Left kidney (tissue), 2 donors: ENCODE measurements around the gene SCN8A. TPM values are rescaled to one million over a fixed set of nuclear protein-coding genes. Genes with fewer than 3 reads are reported as not detected.
"Not testable (repeated sequence)": the region's sequence is repeated elsewhere in the genome, so short reads cannot be mapped to it uniquely, and the experiment has no call there.

Experiments
- DNase-seq: peaks from one replicate; pipeline ENCODE4 v3.0.0-alpha.2; 2013
- polyA plus RNA-seq: library from polyadenylated mRNA; unstranded; fragments of 120-200 nt; gene quantifications from one replicate; pipeline ENCODE4 v1.2.1, GENCODE V29; 2013; ENCODE audit not compliant: insufficient read length

Gene SCN8A
- polyA plus RNA-seq, 1 donor, result 3.4 TPM

GRCh38 chr12:51815571-51815970 is 224.5 kb downstream of the SCN8A start:
- DNase-seq, result no peak

DNA sequence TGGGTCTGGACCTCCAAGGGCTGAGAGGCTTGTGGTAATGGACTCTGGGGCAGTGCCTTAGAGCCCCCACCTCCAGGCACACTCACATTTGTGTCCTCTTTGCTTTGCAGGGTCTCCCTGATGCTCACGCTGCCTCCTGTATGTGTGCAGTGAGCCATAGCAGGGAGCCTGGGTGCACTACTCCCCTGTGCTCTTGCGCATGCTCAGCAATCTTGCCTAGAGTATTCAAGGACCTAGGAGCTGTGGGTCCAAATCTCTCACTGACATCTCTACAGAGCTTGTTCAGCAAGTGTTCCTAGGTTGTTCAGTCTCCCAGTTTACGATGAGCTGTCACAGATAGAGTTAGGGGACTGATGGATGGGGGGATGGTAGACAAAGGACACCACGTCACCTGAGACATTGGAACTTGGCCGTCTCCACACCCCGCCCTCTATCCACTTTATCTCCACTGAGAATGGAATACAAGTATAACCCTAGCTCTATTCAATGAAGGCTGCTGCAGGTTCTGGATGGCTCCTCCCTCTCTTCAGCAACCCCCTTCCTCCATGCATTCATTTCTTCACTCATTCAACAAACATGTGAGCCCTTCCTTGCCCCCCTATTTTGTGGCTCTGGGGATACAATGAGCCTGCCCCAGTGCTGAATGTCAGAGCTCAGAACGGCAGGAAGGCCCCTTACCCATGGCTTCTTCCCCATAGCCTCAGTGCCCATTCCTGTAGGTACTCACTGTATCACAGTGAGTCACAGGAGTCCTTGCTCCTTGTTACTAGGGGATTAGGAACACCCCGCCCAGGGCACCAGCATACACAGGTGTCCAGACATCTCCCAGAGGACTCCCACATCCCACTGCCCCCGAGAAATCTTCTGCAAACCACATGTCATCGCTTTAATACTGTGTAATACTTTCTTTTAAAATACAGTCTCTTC is 226.3 kb downstream of the SCN8A start:
- no peak for DNase-seq

DNA sequence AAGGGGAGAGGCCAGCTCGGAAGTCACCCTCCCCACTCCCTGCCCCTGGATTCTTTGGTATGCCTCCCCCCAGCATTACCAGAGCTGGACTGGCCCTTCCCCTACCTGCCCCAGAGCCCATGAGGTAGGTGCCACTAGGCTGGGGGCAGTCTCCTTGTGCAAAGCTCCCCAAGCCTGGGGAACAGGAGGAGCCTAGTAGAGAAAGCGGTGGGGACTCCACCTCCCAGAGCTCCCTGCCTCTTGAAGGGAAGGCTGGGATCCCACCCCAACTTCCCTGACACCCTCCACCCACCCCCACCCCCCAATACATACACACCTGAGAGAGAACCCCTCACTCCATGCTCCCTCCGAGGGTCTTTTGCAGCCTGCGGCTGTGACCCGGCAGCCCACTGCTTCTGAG is 227.1 kb downstream of the SCN8A start:
- DNase-seq, result no peak

- no peak for DNase-seq
Observed at GRCh38 chr12:51818566-51819300, 227.7 kb downstream of the SCN8A start.

- DNase-seq, result no peak
Observed at GRCh38 chr12:51819736-51820525, 228.9 kb downstream of the SCN8A start.

DNA sequence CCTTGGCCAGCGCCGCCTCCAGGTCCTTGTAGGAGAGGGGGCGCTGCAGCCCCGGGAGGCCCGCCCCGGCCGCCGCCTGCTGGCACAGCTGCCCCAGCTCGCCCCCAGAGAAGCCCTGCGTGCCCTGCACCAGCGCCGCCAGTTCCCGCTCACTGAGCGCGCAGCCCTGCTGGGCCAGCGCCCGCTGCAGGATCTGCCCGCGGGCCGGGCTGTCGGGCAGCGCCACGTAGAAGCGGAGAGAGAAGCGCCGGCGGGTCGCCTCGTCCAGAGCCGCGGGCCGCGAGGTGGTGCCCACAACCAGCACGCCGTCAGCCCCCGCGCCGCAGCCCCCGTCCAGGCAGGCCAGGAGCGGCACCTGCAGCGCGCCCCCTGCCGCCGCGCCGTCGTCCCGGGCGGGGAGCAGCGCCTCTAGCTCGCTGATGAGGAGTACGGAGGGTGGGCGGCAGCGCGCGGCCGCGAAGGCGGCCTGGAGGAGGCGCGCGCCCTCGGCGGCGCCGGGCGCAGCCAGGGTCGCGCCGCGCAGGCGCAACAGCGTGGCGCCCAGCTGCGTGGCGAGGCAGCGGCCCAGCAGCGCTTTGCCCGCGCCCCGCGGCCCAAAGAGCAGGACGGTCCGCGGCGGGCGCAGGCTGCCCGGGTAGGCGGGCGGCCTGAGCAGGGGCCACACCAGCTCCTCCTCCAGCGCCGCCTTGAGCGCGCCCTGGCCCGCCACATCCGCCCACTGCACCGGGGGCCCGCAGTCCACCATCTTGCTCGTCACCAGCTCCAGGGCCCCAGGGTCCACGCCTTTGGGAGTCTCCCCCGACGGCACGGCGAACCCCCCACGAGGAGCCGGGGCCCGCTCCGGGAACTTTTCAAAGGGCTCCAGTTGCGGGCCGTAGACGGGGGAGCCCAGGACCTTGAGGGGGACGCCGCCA is 229.8 kb downstream of the SCN8A start:
- peak; percentile 82 for DNase-seq

DNA sequence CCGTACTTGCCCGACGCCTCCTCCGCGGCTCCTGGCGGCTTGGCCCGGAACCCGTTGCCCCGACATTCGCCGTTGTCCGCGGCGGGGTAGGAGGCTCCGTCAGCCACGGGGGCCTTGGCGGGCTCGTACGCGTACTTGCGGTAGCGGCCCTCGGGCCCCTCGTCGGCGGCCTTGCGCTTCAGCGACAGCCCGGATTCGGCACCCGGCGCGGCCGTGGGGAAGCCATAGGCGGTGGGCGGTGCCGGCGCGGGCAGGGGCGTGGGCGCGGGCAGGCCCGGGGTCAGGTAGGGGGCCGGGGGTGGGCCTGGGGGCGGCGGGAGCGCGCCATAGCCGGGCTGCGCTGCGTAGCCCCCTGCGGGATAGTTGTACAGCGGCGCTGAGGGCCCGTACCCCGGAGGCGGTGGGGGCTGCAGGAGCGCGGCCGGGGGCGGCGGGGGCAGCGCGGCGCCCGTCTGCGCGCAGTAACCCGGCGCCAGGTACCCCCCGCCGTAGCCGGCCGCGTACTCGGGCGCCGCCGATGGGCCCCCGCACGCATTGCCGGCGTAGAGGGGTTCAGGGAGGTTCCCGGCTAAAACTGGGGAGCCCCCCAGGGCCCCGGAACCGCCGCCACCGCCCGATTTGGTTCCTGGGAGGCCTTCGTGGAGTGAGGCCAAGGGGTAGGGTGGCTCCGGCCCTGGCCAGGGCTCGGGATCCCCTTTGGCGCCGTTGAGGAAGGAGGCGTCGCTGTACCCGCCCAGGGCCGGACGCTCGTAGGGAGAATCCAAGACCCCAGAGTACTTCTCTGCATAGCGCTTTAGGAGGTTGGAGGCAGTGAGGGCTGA is 230.6 kb downstream of the SCN8A start:
- DNase-seq, result no peak

GRCh38 chr12:51822261-51822616 is 231.2 kb downstream of the SCN8A start:
- no peak for DNase-seq

DNA sequence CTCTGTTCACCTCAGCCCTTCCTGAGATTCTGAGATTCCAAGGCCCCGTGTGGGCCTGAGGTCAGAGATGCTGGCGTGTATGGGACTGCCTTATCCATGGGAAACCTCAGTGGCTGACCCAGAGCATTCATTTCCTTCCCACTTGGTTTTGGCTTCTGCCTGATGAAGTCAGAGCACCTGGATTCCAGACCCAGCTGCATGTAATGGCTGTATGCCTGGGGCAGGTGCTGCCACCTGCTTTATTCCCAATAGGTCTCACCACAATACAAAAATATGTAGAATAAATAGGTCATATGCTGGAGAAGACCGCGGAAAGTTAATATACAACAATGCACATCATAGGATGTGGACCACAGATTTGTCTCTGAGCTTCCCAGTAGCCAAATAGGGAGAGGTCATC is 231.9 kb downstream of the SCN8A start:
- DNase-seq, result no peak

DNA sequence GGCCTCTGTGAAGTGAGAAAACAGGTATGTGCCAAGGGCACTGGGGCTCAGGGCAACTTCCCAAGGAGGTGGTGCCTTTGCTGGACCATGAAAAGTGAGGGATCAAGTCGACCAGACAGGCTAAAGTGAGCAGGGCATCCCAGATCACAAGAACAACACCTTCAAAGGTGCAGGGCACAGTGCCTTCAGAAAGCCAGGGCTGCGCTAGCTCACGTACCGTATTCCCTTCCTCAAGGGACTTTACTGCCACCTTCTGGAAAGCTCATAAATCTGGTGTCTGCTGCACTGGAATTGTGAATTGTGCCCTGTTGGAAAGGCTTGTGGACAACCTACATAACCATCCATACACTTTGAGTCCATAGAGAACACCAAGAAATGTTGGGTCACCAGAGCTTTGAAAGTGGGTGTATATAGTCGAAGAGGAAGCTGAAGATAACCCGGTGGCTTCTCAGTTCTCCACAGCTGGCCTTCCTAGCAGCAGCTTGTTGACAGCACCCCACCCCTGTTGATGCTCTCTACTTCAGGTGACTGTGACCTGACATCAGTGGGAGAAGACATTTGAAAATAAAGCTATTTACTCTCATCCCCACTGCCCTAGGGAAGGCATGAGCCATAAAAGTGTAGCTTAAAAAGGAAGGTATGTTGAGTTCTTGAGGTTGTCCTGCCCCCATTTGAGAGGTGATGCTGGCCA is 233.0 kb downstream of the SCN8A start:
- DNase-seq, result no peak

DNA sequence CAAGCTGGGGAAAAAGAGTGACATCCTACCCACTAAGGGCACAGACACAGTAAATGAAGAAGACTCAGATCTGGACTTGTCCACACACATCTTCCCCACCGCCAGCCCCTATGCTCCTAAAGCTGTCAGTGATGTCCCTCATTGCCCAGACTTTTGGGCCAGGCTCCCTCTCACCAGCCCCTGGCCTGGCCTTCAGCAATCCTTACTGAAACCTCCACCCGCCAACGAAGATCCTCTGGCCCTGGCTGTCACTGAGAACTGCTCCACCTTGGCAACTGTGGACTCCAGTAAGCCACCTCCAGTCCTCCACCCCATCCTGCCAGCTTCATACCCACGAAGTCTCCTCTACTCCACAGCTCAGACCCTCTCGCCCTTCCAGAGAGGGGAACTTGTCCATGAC is 234.2 kb downstream of the SCN8A start:
- DNase-seq, result no peak

DNA sequence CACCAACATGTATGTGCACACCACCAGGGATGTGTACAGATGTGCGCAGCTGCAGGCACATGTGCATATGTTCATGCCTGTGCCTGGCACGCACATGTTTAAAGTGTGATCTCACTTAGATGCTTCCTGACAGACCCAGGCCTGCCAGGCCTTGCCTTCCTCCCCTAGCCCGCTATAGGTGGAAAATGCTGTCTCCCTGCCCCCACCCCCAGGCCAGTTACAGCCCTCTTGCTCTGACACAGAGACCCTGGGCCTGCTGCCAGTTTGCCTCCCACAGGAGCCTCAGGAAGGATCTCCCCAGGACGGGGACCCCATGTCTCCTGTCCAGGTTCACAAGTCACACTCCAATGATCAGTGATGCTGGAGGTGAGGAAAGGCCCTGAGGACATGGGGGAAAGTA is 235.8 kb downstream of the SCN8A start:
- no peak for DNase-seq

GRCh38 chr12:51827925-51828818 is 237.1 kb downstream of the SCN8A start:
- no peak for DNase-seq

DNA sequence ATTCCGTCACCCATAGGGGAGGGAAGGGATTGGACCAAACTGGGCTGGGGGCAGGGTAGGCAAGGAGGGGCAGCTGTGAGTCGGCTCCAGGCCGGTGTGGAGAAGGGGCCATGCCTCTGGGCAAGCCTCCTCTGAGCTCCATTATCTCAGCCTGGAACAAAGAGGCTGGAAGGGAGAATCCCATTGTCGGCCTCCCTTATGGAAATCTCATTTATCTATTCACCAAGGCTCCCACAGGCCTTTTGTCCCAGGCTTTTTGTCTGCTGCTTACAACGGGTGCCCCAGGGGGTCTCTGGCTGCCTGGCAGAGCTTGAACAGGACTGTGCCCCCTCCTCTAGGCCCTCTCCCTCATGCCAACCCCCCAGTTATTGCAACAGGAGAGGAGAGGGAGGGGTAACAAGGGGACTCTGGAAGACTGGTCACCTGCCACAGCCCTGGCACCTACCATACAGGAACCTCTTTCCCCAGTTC is 238.0 kb downstream of the SCN8A start:
- DNase-seq, result no peak

DNA sequence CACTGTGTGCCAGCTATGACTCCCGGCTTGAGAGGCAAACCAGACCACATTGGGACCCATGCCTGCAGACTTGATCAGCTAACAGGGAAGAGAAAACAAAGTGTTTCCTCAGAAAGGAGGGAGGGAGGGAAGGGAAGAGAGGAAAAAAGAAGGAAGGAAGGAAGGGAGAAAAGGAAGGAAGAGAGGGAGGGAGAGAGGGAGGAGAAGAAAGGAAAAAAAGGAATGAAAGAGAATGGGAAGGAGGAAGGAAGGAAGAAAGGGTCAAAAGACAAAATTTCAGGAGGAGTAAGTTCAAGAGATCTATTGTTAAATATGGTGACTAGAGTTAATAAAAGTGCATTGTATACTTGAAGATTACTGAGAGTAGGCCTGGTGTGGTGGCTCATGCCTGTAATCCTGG is 238.6 kb downstream of the SCN8A start:
- DNase-seq, result no peak

GRCh38 chr12:51831817-51832216 is 240.8 kb downstream of the SCN8A start:
- not testable (repeated sequence) for DNase-seq

GRCh38 chr12:51832354-51833107 is 241.5 kb downstream of the SCN8A start:
- DNase-seq, result no peak
